ENCODE data around the gene ANKRD65. TPM values are rescaled to one million over a fixed set of nuclear protein-coding genes. Genes with fewer than 3 reads are reported as not detected.

ANKRD65 gene
- total RNA-seq, 4 donors from 2014 or later: 3.1 to 10.9 (median 6.2) TPM

DNA sequence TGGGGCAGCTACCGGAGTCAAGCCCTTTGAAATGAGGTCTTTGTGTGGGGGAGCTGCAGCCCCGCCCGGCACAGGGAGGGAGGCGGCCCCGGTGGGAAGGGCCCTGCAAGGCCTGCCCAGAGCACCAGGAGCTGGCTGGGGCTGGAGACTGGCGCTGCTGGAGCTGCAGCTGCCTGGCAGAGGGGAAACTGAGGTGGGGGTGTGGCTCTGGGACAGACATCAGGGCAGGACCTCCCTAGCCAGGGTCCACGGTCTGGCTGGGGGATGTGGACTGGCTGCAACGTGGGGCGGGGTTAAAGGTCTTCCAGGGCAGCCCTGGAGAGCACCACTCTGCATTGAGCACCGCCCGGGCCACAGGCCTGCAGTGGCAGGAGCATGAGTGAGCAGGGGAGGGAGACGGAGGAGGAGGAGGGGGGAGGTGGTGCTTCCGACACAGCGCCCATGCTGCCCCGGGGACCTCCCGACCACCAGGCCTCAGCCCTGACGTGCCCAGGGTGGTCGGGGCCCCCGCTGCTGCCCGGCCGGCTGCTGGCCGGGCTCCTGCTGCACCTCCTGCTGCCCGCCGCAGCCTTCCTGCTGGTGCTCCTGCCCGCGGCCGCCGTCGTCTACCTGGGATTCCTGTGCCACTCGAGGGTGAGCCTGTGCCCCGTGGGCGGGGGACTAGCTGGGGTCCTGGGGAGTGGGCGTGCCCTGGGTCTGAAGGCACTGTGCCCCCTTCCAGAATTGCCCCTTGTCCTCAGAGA is 4.8 kb upstream of the ANKRD65 start:
- no peak for DNase-seq (ENCODE audit: low spot score in 2 of 2)
- TF ChIP-seq, protein P1, sequence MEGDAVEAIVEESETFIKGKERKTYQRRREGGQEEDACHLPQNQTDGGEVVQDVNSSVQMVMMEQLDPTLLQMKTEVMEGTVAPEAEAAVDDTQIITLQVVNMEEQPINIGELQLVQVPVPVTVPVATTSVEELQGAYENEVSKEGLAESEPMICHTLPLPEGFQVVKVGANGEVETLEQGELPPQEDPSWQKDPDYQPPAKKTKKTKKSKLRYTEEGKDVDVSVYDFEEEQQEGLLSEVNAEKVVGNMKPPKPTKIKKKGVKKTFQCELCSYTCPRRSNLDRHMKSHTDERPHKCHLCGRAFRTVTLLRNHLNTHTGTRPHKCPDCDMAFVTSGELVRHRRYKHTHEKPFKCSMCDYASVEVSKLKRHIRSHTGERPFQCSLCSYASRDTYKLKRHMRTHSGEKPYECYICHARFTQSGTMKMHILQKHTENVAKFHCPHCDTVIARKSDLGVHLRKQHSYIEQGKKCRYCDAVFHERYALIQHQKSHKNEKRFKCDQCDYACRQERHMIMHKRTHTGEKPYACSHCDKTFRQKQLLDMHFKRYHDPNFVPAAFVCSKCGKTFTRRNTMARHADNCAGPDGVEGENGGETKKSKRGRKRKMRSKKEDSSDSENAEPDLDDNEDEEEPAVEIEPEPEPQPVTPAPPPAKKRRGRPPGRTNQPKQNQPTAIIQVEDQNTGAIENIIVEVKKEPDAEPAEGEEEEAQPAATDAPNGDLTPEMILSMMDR (IDR thresholded peaks at IDR 0.05): no peak
- no peak for TF ChIP-seq POLR2A (IDR thresholded peaks at IDR 0.05)
- 46 to 54% methylated on average over 16 to 20 of the region's 33 CpGs for WGBS, 2 donors
- intact Hi-C loops (cut with DNase I; ENCODE audit: low total_unique reads): no loop called here
- H3K4me3 ChIP-seq (ENCODE audit: low read depth, poor library complexity, severe bottlenecking): no peak overlapping the region

DNA sequence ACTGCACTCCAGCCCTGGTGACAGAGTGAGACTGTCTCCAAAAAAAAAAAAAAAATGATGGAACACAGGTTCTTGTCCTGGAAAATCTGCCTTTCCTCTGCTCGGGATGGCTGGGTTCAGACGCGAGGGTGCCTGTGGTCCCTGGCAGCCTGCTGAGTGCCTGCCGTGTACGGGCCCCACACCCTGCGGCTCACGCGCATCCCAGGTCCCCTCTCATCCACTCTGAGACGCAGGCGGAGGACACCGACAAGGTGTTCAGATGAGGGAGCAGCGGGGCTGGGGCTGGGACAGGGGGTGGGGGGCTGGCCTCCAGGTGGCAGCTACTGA is 4.3 kb upstream of the ANKRD65 start:
- no peak overlapping the region for H3K4me3 ChIP-seq (ENCODE audit: low read depth, poor library complexity, severe bottlenecking)
- WGBS, 2 donors: 73 to 75% methylated on average over 12 of the region's 12 CpGs
- no peak for DNase-seq (ENCODE audit: low spot score in 2 of 2)
- intact Hi-C loops (cut with DNase I; ENCODE audit: low total_unique reads): no loop called here
- TF ChIP-seq, protein P1 (IDR thresholded peaks at IDR 0.05): no peak
- no peak for TF ChIP-seq POLR2A (IDR thresholded peaks at IDR 0.05)

DNA sequence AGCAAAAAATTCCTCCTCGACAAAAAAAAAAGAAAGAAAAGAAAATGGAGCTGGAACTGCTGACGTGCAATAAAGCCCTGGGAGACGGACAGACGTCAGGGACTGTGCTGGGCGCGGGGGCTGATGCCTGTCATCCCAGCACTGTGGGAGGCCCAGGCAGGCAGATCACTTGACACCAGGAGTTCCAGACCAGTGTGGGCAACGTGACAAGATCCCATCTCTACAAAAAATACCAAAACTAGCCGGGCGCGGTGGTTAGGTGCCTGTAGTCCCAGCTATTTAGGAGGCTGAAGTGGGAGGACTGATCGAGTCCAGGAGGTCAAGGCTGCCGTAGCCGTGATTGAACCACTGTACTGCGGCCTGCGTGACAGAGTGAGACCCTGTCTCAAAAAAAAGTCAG is 3.6 kb upstream of the ANKRD65 start:
- DNase-seq (ENCODE audit: low spot score in 2 of 2): no peak
- 75 to 88% methylated on average over 15 of the region's 15 CpGs for WGBS, 2 donors
- TF ChIP-seq, protein P1 (IDR thresholded peaks at IDR 0.05): no peak
- intact Hi-C loops (cut with DNase I; ENCODE audit: low total_unique reads): no loop called here
- no peak overlapping the region for H3K4me3 ChIP-seq (ENCODE audit: low read depth, poor library complexity, severe bottlenecking)

DNA sequence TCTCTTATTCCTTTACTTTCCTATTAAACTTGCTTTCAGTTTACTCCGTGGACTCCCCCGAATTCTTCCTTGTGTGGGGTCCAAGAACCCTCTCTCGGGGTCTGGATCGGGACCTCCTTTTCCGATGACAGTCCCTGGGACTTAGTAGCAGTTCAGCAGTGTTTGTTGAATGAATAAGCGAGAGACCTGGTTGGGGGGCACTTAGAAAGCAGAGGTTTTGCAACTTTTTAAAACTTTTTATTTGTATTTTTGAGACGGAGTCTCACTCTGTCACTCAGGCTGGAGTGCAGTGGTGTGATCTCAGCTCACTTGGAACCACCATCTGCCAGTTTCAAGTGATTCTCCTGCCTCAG is 2.1 kb upstream of the ANKRD65 start:
- no peak for TF ChIP-seq POLR2A (IDR thresholded peaks at IDR 0.05)
- TF ChIP-seq, protein P1 (IDR thresholded peaks at IDR 0.05): no peak
- intact Hi-C loops (cut with DNase I; ENCODE audit: low total_unique reads): no loop called here
- H3K4me3 ChIP-seq (ENCODE audit: low read depth, poor library complexity, severe bottlenecking): no peak overlapping the region
- WGBS, 2 donors: 79 to 87% methylated on average over 7 of the region's 7 CpGs
- no peak for DNase-seq (ENCODE audit: low spot score in 2 of 2)

DNA sequence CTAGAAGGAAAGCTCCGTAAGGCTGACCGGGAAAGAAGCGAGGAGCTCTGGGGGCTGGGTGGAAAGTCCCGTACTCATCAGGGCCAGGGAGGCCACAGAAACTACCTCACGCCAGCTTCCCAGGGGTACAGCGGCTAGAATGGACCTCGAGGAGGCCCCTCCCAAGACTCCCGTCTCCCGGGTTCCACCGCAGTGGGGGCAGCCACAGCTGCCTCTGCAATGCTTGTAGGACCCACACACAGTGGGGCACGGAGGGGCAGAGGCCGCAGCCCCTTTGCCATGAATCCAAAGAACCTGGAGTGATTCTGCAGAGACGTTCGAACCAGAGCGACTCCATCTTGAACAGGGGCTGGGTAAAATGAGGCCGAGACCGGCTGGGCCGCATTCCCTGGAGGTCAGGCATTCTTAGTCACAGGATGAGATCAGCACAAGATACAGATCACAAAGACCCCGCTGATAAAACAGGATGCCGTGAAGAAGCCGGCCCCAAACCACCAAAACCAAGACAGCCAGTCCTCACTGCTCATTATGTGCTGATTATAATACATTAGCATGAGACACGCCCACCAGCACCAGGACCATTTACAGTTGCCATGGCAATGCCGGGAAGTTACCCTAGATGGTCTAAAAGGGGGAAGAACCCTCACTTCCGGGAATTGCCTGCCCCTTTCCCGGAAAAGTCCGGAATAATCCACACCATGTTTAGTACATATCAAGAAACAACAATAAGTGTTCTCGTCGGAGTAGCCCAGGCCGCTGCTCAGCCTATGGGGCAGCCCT is 1.6 kb upstream of the ANKRD65 start:
- TF ChIP-seq POLR2A (IDR thresholded peaks at IDR 0.05): no peak
- TF ChIP-seq, protein P1 (IDR thresholded peaks at IDR 0.05): no peak
- no peak overlapping the region for H3K4me3 ChIP-seq (ENCODE audit: low read depth, poor library complexity, severe bottlenecking)
- WGBS, 2 donors: 69 to 71% methylated on average over 29 of the region's 29 CpGs
- intact Hi-C loops (cut with DNase I; ENCODE audit: low total_unique reads): no loop called here
- no peak for DNase-seq (ENCODE audit: low spot score in 2 of 2)

Data from lower leg skin (tissue), 4 donors.